Loucy (cell line): ENCODE measurements around the gene ZC3H14.

ENCODE experiments used
- EZH2phosphoT487 ChIP-seq: fragments of 200-600 bp; IDR thresholded peaks from 2 replicates; pipeline ENCODE4 v1.6.1; 2018; ENCODE audit warnings: antibody characterized with exemption, mild to moderate bottlenecking, moderate library complexity, borderline replicate concordance
- TF ChIP-seq, protein P1 (sequence below): fragments of 200-600 bp; sonication (generic); conservative IDR thresholded peaks from 2 replicates; pipeline ENCODE4 v1.5.1; 2014; ENCODE audit warnings: mild to moderate bottlenecking, antibody characterized with exemption, low read length

DNA sequence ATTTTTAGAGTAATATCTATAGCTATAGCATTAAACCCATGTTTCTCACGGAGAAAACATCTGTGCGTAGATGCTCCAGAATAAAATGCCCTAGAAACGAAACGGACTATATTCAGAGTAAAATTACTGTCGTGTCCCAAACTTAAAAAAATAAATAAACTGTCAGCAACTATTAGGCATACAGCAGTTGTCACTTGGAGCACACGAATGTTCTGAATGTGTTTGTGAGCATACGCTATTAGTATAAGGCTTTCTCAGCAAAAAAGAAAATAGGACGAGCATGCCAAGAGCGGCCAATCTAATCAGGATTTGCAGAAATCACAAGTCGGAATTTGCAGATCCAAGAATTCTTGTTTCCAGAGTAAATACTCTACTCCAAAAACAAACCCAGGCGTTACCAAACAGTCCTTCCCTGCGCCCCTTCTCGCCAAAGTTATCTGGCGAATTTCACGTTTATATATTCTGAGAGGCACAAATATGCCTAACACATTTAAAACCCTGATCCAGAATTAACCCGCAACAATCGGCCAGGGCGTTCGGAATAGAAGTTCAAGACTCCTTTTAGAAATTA is 8.9 kb upstream of the ZC3H14 start:
- TF ChIP-seq, protein P1, sequence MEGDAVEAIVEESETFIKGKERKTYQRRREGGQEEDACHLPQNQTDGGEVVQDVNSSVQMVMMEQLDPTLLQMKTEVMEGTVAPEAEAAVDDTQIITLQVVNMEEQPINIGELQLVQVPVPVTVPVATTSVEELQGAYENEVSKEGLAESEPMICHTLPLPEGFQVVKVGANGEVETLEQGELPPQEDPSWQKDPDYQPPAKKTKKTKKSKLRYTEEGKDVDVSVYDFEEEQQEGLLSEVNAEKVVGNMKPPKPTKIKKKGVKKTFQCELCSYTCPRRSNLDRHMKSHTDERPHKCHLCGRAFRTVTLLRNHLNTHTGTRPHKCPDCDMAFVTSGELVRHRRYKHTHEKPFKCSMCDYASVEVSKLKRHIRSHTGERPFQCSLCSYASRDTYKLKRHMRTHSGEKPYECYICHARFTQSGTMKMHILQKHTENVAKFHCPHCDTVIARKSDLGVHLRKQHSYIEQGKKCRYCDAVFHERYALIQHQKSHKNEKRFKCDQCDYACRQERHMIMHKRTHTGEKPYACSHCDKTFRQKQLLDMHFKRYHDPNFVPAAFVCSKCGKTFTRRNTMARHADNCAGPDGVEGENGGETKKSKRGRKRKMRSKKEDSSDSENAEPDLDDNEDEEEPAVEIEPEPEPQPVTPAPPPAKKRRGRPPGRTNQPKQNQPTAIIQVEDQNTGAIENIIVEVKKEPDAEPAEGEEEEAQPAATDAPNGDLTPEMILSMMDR, result no peak
- no peak for TF ChIP-seq EZH2phosphoT487
